LNCaP clone FGC (cell line): ENCODE measurements around the gene CASP14.

Experiments used
- DNase-seq: peaks from one replicate; pipeline ENCODE4 v3.0.0-alpha.2; 2011; ENCODE audit warnings: low read depth
- H3K4me3 ChIP-seq: 2 replicates; pipeline ENCODE4 v1.5.1; 2011; ENCODE audit warnings: mild to moderate bottlenecking, low read depth, low read length, control low read depth
- TF ChIP-seq, protein P1 (sequence below): IDR thresholded peaks from 2 replicates; pipeline ENCODE4 v1.5.1; 2012; ENCODE audit warnings: mild to moderate bottlenecking; ENCODE audit not compliant: control insufficient read depth, insufficient read depth; ENCODE audit errors: extremely low read depth

CASP14 gene

DNA sequence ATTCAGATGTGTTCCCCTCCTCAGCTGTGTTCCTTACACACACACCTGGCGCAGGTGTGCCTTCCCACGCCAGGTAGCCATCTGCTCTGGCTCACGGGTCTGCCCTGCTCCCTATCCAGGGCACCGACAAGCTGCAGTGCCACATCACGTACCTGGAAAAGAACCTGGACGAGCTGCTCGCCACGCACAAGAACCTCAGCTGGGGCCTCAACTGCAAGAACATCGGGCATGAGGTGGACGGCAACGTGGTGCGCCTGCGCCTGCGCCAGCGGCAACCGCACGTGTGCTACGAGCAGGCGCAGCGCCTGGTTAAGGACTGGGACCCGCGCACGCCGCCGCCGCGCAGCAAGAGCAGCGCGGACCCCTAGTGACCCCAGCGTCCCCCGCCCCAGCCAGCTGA is 26.5 kb upstream of the CASP14 start:
- TF ChIP-seq, protein P1, sequence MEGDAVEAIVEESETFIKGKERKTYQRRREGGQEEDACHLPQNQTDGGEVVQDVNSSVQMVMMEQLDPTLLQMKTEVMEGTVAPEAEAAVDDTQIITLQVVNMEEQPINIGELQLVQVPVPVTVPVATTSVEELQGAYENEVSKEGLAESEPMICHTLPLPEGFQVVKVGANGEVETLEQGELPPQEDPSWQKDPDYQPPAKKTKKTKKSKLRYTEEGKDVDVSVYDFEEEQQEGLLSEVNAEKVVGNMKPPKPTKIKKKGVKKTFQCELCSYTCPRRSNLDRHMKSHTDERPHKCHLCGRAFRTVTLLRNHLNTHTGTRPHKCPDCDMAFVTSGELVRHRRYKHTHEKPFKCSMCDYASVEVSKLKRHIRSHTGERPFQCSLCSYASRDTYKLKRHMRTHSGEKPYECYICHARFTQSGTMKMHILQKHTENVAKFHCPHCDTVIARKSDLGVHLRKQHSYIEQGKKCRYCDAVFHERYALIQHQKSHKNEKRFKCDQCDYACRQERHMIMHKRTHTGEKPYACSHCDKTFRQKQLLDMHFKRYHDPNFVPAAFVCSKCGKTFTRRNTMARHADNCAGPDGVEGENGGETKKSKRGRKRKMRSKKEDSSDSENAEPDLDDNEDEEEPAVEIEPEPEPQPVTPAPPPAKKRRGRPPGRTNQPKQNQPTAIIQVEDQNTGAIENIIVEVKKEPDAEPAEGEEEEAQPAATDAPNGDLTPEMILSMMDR: no peak
- DNase-seq: no peak

GRCh38 chr19:15025217-15025616 is 24.1 kb upstream of the CASP14 start:
- no peak for DNase-seq
- no peak overlapping the region for H3K4me3 ChIP-seq
- TF ChIP-seq, protein P1: peak; percentile 54

More for the DNA sequence above, 26.5 kb upstream of the CASP14 start:
- H3K4me3 ChIP-seq: no peak overlapping the region

DNA sequence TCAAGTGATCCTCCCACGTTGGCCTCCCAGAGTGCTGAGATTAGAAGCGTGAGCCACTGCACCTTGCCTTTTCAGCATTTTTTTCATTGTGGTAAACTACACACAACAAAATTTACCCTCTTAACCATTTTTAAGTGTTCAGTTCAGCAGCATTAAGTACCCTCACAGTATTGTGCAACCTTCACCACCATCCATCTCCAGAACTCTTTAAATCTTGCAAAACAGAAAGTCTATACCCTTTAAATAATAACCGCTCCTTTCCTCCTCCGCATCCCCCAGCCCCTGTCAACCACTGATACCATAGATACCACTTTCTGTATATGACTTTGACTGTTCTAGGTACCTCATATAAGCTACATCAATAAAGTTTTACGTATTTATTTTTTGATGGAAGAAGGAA is 20.8 kb upstream of the CASP14 start:
- no peak for DNase-seq
- TF ChIP-seq, protein P1: no peak
- no peak overlapping the region for H3K4me3 ChIP-seq

DNA sequence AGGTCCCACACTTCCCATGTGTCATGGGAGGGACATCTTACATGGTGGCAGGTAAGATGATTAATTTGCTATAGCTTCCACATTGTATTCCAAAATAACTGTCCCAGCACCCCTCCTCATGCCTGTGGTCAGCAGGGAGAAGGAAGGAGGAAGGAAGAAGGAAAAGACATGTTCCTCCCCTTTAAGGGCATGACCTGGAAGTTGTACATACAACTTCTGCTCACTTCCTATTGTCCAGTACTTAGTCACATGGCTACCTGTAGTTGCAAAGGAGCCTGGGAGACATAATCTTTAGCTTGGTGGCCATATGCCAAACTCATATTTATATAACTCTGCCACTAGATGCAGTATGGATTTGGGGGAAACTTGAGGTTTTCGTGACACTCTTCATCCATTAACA is 17.6 kb upstream of the CASP14 start:
- DNase-seq: no peak
- TF ChIP-seq, protein P1: no peak
- H3K4me3 ChIP-seq: no peak overlapping the region

DNA sequence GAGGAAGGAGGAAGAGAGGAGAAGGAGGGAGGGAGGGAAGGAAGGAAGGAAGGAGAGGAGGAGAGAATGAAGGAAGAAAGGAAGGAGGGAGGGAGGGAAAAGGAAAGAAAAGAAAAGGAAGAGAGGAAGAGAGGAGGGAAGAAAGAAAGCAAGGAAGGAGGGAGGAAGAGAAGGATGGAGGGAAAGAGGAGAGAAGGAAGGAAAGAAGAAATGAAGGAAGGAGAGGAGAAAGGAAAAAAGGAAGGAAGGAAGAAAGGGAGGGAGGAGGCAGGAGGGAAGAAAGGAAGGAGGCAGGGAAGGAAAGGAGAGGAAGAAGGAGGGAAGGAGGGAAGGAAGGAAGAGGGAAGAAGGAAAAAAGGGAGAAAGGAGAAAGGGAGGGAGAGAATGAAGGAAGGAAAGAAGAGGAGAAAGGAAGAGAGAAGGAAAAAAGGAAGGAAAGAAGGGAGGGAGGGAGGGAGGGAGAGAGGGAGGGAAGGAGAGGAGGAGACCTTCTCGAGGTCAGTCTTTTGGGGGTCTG is 13.4 kb upstream of the CASP14 start:
- TF ChIP-seq, protein P1: no peak
- no peak for DNase-seq
- H3K4me3 ChIP-seq: no peak overlapping the region

DNA sequence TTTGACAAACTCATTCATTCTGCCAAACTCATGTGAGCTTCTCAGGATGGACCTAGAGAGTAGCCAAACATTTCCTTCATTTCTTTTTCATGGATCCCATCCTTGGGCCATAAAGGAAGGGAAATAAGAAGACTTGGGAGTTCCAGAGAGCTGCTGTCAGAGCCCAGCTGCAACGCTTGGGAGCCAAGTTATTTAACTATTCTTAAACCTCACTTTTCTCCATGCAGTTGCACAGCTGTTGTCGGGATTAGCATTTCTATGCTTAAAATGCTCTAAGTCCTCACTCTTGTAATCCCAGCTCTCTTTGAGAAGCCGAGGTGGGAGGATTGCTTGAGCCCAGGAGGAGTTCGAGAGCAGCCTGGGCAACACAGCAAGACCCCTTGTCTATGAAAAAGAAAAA is 11.7 kb upstream of the CASP14 start:
- no peak overlapping the region for H3K4me3 ChIP-seq
- no peak for DNase-seq
- TF ChIP-seq, protein P1: no peak

DNA sequence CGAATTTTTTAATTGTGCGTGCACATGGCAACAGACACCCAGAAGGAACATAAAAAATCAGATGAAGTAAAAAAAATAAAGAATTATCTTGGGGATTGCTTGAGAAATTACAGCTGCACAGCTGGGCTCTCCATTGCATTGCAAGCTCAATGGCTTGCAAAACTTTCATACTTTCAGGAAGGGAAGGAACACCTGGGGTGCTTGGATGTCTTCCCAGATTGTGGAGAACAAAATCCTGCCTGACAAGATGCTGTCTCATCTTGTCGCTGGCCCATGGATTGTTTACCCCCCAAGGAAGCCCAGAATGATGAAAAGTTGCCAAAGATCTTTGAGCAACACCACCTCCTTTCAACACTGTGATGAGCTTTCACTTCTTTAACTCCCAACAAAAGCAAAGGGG is 11.0 kb upstream of the CASP14 start:
- DNase-seq: peak; percentile 80
- TF ChIP-seq, protein P1: no peak
- no peak overlapping the region for H3K4me3 ChIP-seq
